CD4-positive, alpha-beta T cell treated with Interleukin-1 beta for 1 hour (primary cell): ENCODE measurements around the gene GSDME.

Source experiments
- DNase-seq, 2 donors: peaks; one replicate each; pipeline ENCODE4 v3.0.0-alpha.2; 2020 to 2022

GSDME gene

GRCh38 chr7:24721481-24722001 lies 35.7 kb downstream of the GSDME start:
- no peak for DNase-seq

GRCh38 chr7:24720283-24720682 lies 37.0 kb downstream of the GSDME start:
- no peak for DNase-seq

GRCh38 chr7:24718977-24719491 lies 38.2 kb downstream of the GSDME start:
- DNase-seq: no peak

- no peak for DNase-seq
These were observed 38.8 kb downstream of the GSDME start for GRCh38 chr7:24718431-24718831.

GRCh38 chr7:24717694-24718320 lies 39.5 kb downstream of the GSDME start:
- no peak for DNase-seq

GRCh38 chr7:24717247-24717622 lies 40.0 kb downstream of the GSDME start:
- DNase-seq: no peak

GRCh38 chr7:24716480-24717246 lies 40.6 kb downstream of the GSDME start:
- DNase-seq: no peak

GRCh38 chr7:24715661-24716479 lies 41.4 kb downstream of the GSDME start:
- DNase-seq: no peak

- no peak for DNase-seq
These were observed 42.1 kb downstream of the GSDME start for GRCh38 chr7:24715171-24715570.

GRCh38 chr7:24714676-24715010 lies 42.6 kb downstream of the GSDME start:
- DNase-seq: no peak

GRCh38 chr7:24713850-24714675 lies 43.2 kb downstream of the GSDME start:
- DNase-seq: no peak

GRCh38 chr7:24713039-24713793 lies 44.0 kb downstream of the GSDME start:
- no peak for DNase-seq

GRCh38 chr7:24709585-24710360 lies 47.5 kb downstream of the GSDME start:
- no peak for DNase-seq

- no peak for DNase-seq
These were observed 48.2 kb downstream of the GSDME start for GRCh38 chr7:24709051-24709450.

GRCh38 chr7:24707988-24708615 lies 49.2 kb downstream of the GSDME start:
- DNase-seq: no peak

GRCh38 chr7:24706211-24707170 lies 50.8 kb downstream of the GSDME start:
- DNase-seq: no peak

GRCh38 chr7:24705461-24705954 lies 51.8 kb downstream of the GSDME start:
- DNase-seq: no peak

- DNase-seq: no peak
These were observed 53.0 kb downstream of the GSDME start for GRCh38 chr7:24704311-24704710.

- DNase-seq: no peak
These were observed 54.0 kb downstream of the GSDME start for GRCh38 chr7:24703296-24703695.
